Activated T-helper 1 cell treated with anti-CD3 and anti-CD28 coated beads, Interleukin-2, amount 50 U/mL, for 16 hours (primary cell): ENCODE results near the gene PSIP1.
A peak's percentile ranks its signal among the peaks of the same experiment; 100 is the strongest.
"Not testable (repeated sequence)": the region's sequence is repeated elsewhere in the genome, so short reads cannot be mapped to it uniquely, and the experiment has no call there.

Source experiments
- DNase-seq, 2 donors: peaks; one replicate each; pipeline ENCODE4 v3.0.0-alpha.2; 2020; ENCODE audit warnings: low read depth in 1 of 2, low spot score in 1 of 2

PSIP1 gene

DNA sequence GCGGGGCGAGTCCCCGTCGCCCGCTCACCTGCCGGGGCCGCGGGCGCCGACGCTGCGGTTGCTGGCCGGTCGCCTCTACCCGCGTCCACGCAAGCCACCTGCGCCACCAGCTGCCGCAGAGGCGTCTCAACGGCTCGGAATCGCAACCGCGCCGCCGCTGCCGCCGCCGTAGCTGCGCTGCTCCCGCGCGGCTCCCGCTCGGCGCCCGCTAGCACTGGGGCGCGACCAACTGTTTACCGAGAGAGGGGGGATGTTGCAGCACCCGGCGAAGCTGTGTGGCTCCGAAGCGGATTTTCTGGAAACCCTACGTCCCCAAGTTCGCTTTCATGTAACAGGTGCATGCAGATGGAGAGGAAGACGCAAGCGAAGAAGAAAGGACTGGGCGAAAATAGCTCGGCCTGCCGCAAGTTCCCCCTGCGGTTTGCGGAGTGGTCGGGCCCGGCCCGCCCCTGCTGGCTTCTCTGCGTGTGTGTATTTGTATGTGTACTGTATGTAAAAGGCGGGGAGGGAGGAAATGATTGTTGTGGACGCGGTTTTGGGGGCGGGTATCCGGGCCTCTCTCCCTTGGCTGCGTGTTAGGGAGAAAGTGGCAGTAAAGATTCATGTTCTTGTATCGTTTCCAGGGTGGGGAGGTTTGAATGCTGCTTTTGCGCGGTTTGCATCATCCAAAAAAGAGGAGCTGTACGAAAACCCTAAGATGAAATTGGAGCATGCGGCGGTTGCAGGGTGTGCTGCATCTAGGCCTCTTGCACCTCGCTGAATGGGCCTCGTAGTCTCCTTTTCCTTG lies at the start of gene PSIP1:
Gene PSIP1 (minus strand): TSS at position 182 of the 787 bp plus-strand sequence. CDS start 782 bp downstream, outside the sequence.
- DNase-seq = peak; percentile 75 to 78

- DNase-seq = no peak
Observed at GRCh38 chr9:15553528-15553898, 42.7 kb upstream of the PSIP1 start.

- peak; percentile 61 to 79 for DNase-seq
Observed at GRCh38 chr9:15552636-15553527, 42.1 kb upstream of the PSIP1 start, which contains the start of gene CCDC171. CCDC171 (plus strand) TSS chr9:15553043; CDS start chr9:15564089, 11,046 bp downstream.

DNA sequence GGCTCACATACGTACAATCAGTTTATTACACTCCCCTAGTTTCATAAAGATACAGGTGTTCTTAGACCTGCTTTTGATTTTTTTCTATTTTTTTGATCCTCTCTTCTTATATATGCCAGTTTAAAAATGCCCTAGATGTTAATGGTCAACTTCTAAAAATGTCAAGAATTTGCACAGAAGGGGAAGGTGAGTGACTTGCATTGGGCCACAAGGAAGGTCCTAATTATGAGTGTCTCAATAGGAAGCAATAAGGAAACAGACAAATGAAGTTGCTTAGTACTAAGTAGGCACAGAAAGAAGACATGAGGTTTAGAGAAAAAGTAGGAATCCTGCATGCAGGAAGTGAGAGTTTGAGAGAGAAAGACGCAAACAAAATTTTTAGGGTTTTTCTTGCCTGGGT lies 38.8 kb upstream of the PSIP1 start:
- DNase-seq = no peak

GRCh38 chr9:15543047-15543813 lies 32.5 kb upstream of the PSIP1 start:
- DNase-seq = no peak

- no peak for DNase-seq
Observed at GRCh38 chr9:15542624-15543023, 31.9 kb upstream of the PSIP1 start.

- DNase-seq = no peak
Observed at GRCh38 chr9:15541872-15542271, 31.1 kb upstream of the PSIP1 start.

GRCh38 chr9:15531380-15531779 lies 20.6 kb upstream of the PSIP1 start:
- DNase-seq = no peak

DNA sequence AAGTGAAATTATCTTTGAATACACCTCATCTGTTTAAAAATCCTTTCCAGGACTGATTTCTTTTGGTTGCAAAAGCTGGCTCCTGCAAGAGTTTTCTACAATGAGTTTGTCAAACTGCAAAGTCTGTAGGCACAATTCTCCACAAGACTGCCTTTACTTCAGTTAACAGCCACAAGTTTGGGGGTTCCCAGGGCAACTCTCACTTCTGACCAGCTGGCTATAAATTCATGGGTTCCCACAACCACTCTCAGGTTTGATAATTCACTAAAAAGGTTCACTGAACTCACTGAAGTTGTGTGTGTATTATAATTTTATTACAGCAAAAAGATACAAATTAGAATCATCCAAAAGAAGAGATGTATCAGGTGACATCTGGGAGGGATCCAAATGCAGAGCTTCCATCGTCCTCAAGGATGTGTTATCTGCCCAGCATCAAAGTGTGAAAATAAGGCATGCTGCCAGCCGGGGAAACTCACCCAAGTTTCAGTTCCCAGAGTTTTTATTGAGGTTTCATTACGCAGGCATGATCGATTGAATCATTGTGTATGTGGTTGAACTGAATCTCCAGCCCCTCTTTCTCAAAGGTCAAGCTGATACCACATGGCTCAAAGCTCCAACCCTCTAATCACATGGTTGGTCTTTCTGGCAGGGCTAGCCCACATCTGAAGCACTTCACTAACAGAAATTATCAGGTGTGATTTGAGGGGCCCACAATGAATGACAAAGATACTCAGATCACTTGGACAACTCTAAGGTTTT lies 19.0 kb upstream of the PSIP1 start:
- no peak for DNase-seq

- DNase-seq = not testable (repeated sequence)
Observed at GRCh38 chr9:15527035-15527434, 16.3 kb upstream of the PSIP1 start.

DNA sequence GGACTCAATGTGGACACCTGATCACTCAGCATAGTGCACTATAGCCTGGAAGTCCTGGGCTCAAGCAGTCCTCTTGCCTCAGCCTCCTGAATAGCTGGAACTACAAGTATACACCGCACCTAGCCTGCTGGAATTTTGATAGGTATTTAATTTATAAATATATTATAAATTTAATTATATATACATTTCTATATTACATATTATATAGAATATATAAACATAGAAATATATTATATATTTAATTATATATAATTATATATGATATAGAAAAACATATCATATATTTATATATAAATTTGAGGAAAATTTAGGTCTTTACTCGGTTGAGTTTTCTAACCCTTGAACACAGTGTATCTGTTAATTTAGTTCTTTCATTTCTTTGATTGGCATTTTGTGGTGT lies 15.2 kb upstream of the PSIP1 start:
- DNase-seq = no peak

DNA sequence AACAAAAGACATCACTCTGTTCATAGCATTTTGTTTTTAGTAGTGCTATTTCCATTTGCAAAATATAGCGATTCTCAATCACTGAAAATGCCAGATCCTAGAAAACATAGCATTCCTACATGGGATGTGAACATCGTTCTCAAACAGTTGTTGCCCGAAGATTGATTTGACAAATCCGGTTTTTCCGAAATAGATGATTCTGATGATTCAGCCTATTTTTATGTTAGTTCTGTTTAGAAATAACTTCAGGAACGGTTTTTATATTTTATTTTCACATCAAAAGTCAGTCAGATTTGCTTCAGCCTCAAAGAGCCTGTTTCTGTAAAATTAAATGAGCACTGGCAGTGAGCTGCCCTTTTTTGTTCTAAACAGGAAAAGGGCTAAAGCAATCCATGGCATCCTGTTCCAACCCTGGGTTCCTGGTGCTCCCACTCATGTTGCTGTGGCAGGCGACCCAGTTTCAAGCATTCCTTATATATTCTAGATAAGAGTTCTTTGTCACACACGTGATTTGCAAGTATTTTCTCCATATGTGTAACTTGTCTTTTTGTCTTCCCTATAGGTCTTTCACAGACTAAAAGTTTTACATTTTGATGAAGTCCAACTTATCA lies 14.2 kb upstream of the PSIP1 start:
- DNase-seq = no peak

GRCh38 chr9:15522130-15522755 lies 11.5 kb upstream of the PSIP1 start:
- no peak for DNase-seq

- no peak for DNase-seq
Observed at GRCh38 chr9:15521254-15521653, 10.5 kb upstream of the PSIP1 start.

DNA sequence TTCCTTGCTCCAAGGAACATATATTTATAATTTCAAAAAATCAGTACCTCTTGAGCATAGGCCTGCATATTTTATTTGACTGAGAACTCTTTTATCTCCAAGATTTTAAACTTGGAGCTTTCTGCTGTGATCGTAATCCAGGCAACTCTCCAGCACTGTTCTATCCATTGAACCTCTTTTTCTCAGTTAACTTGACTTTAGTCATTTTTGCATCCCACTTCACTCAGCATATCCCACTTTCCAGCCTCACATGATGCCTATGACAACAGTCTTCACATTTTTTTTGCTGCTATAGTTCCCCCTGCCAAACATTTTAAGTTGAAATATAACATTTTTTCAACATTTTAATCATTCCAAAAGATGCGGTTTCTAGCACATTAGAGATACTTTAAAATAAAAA lies 9.1 kb upstream of the PSIP1 start:
- no peak for DNase-seq

DNA sequence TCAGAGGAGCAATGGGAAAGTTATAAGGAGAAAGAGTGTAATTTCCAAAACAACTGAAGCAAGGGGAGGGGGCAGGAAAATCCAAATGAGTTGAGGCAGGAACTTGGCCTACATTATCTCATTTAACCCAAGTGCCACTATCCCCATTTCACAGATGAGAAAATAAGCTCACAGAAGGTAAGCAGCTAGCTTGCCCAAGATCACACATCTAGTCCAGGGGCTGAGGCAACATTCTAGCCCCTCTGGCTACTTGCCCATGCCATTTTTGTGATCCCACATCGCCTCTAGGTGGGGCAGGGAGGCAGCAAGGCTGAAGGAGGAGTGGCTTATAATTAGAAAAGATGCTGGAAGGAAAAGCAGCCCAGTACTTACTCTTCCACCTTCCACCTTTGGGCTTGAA lies 2.6 kb upstream of the PSIP1 start:
- DNase-seq = no peak

DNA sequence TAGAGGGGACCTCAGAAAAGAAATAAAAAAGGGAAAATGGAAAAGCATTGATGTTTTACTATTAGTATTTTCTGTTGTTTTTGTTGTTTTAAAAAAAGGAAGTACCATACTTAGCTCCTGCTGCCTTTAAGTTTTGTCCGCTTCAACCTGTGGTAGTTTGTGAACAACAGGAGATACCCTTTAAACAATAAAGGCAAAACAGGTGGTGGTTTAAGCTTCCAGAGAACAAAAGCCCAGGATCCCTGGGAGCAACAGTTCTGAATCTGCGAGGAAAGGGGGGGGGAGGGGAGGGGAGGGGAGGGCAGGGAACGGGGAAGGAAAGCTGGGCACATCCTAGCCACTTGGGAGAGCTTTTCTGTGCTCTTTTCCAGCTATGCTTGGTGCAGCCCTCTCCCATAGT lies 2.1 kb upstream of the PSIP1 start:
- no peak for DNase-seq

- DNase-seq = no peak
Observed at GRCh38 chr9:15512204-15512603, 1.4 kb upstream of the PSIP1 start.

GRCh38 chr9:15509931-15510788 lies 610 bp downstream of the PSIP1 start:
- peak; percentile 34 to 58 for DNase-seq
